ENCODE measurements around the gene RIC1. TPM values are rescaled to one million over a fixed set of nuclear protein-coding genes. Genes with fewer than 3 reads are reported as not detected.
"Not testable (repeated sequence)": the region's sequence is repeated elsewhere in the genome, so short reads cannot be mapped to it uniquely, and the experiment has no call there.

RIC1 gene
- total RNA-seq, 1 experiment from 2014 or later: 11.4 TPM

- DNase-seq: no peak
- no TSS peak for BruUV-seq (replicated peaks)
- intact Hi-C loops (cut with micrococcal nuclease; ENCODE audit: unreplicated experiment): no loop called here
- CTCF ChIA-PET: no interaction called here
- H3K4me3 Mint-ChIP-seq (ENCODE audit: low read depth, unreplicated experiment): no peak overlapping the region
- no peak for TF ChIP-seq CTCF (IDR thresholded peaks at IDR 0.05; ENCODE audit: unreplicated experiment)
- H3K4me1 Mint-ChIP-seq (ENCODE audit: low read depth, unreplicated experiment): peaks cover 22% of the 10 kb centered on the region
- H3K9me3 Mint-ChIP-seq (ENCODE audit: low read depth, unreplicated experiment): peaks cover 5% of the 10 kb centered on the region
- H3K27ac Mint-ChIP-seq (ENCODE audit: unreplicated experiment): peak overlapping the region; percentile 11
- H3K36me3 Mint-ChIP-seq (ENCODE audit: insufficient read depth, unreplicated experiment): no peaks in the 10 kb centered on the region
- H3K27me3 Mint-ChIP-seq (ENCODE audit: unreplicated experiment): no peaks in the 10 kb centered on the region
Observed at GRCh38 chr9:5650356-5651105, 21.6 kb downstream of the RIC1 start.

- Mint-ChIP-seq H3K4me1 (ENCODE audit: low read depth, unreplicated experiment) (peaks cover 22% of the 10 kb centered on the region), H3K27ac (ENCODE audit: unreplicated experiment) (peak overlapping the region; percentile 11), H3K9me3 (ENCODE audit: low read depth, unreplicated experiment) (peaks cover 5% of the 10 kb centered on the region), H3K27me3 (ENCODE audit: unreplicated experiment) (no peaks in the 10 kb centered on the region), H3K36me3 (ENCODE audit: insufficient read depth, unreplicated experiment) (no peaks in the 10 kb centered on the region), H3K4me3 (ENCODE audit: low read depth, unreplicated experiment) (no peak overlapping the region)
- CTCF ChIA-PET: interaction anchor here (0.7 kb wide), 1 partner anchor 917 kb away, joined by 6 read pairs; no protein-coding TSS in a partner anchor
- intact Hi-C loops (cut with micrococcal nuclease; ENCODE audit: unreplicated experiment): no loop called here
- DNase-seq: no peak
- BruUV-seq (replicated peaks): no TSS peak
- no peak for TF ChIP-seq CTCF (IDR thresholded peaks at IDR 0.05; ENCODE audit: unreplicated experiment)
Observed at GRCh38 chr9:5651246-5651645, 22.3 kb downstream of the RIC1 start.

GRCh38 chr9:5652821-5653220 is 23.9 kb downstream of the RIC1 start:
- Mint-ChIP-seq H3K27me3 (ENCODE audit: unreplicated experiment) (no peaks in the 10 kb centered on the region), H3K4me3 (ENCODE audit: low read depth, unreplicated experiment) (no peak overlapping the region), H3K27ac (ENCODE audit: unreplicated experiment) (no peak overlapping the region), H3K9me3 (ENCODE audit: low read depth, unreplicated experiment) (peaks cover 5% of the 10 kb centered on the region), H3K36me3 (ENCODE audit: insufficient read depth, unreplicated experiment) (no peaks in the 10 kb centered on the region), H3K4me1 (ENCODE audit: low read depth, unreplicated experiment) (peaks cover 22% of the 10 kb centered on the region)
- intact Hi-C loops (cut with micrococcal nuclease; ENCODE audit: unreplicated experiment): no loop called here
- BruUV-seq (replicated peaks): no TSS peak
- CTCF ChIA-PET: interaction anchor here (0.6 kb wide), 1 partner anchor 19 kb away, joined by 3 read pairs; no protein-coding TSS in a partner anchor
- TF ChIP-seq CTCF (IDR thresholded peaks at IDR 0.05; ENCODE audit: unreplicated experiment): no peak
- DNase-seq: no peak

GRCh38 chr9:5662804-5663203 is 33.9 kb downstream of the RIC1 start:
- H3K4me1 Mint-ChIP-seq (ENCODE audit: low read depth, unreplicated experiment): peaks cover 10% of the 10 kb centered on the region
- H3K27ac Mint-ChIP-seq (ENCODE audit: unreplicated experiment); H3K9me3 Mint-ChIP-seq (ENCODE audit: low read depth, unreplicated experiment); BruUV-seq (replicated peaks); H3K4me3 Mint-ChIP-seq (ENCODE audit: low read depth, unreplicated experiment); H3K36me3 Mint-ChIP-seq (ENCODE audit: insufficient read depth, unreplicated experiment); DNase-seq; intact Hi-C loops (cut with micrococcal nuclease; ENCODE audit: unreplicated experiment); H3K27me3 Mint-ChIP-seq (ENCODE audit: unreplicated experiment): not testable (repeated sequence)
- CTCF ChIA-PET: interaction anchor here (0.6 kb wide), 1 partner anchor 80 kb away, joined by 5 read pairs; no protein-coding TSS in a partner anchor

- TF ChIP-seq CTCF (IDR thresholded peaks at IDR 0.05; ENCODE audit: unreplicated experiment): no peak
- Mint-ChIP-seq H3K27me3 (ENCODE audit: unreplicated experiment) (no peaks in the 10 kb centered on the region), H3K36me3 (ENCODE audit: insufficient read depth, unreplicated experiment) (peaks cover 4% of the 10 kb centered on the region), H3K27ac (ENCODE audit: unreplicated experiment) (no peak overlapping the region), H3K4me1 (ENCODE audit: low read depth, unreplicated experiment) (peaks cover 10% of the 10 kb centered on the region), H3K9me3 (ENCODE audit: low read depth, unreplicated experiment) (peaks cover 7% of the 10 kb centered on the region), H3K4me3 (ENCODE audit: low read depth, unreplicated experiment) (no peak overlapping the region)
- no peak for DNase-seq
- CTCF ChIA-PET: no interaction called here
- intact Hi-C loops (cut with micrococcal nuclease; ENCODE audit: unreplicated experiment): no loop called here
- BruUV-seq (replicated peaks): no TSS peak
Observed at GRCh38 chr9:5665059-5665458, 36.2 kb downstream of the RIC1 start.
